WERI-Rb-1 (cell line): ENCODE measurements around the gene APC.

Experiments
- DNase-seq: peaks from one replicate; pipeline ENCODE4 v3.0.0-alpha.2; 2020
- H3K27ac ChIP-seq: fragments of 250-450 bp; sonication (Bioruptor Pico); 2 replicates; pipeline ENCODE4 v1.5.1; 2020; ENCODE audit warnings: mild to moderate bottlenecking, moderate library complexity
- H3K27me3 ChIP-seq: fragments of 250-450 bp; sonication (Bioruptor Pico); 2 replicates; pipeline ENCODE4 v1.5.1; 2021; ENCODE audit warnings: mild to moderate bottlenecking, low read depth, moderate library complexity; ENCODE audit not compliant: insufficient read depth, severe bottlenecking
- H3K36me3 ChIP-seq: fragments of 250-450 bp; sonication (Bioruptor Pico); 2 replicates; pipeline ENCODE4 v1.5.1; 2020; ENCODE audit warnings: mild to moderate bottlenecking, moderate library complexity
- H3K4me3 ChIP-seq: 2 replicates; pipeline ENCODE4 v1.5.1; 2011; ENCODE audit warnings: low read depth, mild to moderate bottlenecking, control low read depth, low read length
- H3K9me3 ChIP-seq: fragments of 250-450 bp; sonication (Bioruptor Pico); 2 replicates; pipeline ENCODE4 v1.5.1; 2021; ENCODE audit warnings: mild to moderate bottlenecking, moderate library complexity; ENCODE audit not compliant: severe bottlenecking
- CTCF ChIP-seq: IDR thresholded peaks from 2 replicates; pipeline ENCODE4 v1.5.1; 2011; ENCODE audit warnings: low read depth, mild to moderate bottlenecking, control low read depth, inconsistent platforms, low read length

APC gene

DNA sequence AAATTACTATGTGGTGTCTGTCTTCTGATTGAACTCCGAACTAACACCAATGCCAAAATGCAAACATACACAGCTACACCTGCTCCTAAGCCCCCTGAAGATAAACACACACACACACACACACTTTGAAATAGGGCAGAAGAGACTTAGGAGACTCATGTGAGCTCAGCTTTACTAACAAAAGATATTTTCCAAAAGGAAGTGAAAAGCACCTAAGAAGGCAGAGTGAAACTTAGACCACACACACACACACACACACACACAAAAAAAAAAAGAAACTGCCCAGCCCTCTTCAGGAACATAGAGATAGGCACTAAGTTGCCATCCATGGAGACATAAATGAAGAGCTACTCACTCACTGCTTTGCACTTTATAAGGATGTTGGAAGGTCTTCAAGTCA is 45.2 kb upstream of the APC start:
- H3K27ac ChIP-seq = no peak overlapping the region
- no peak for TF ChIP-seq CTCF
- no peak for DNase-seq

GRCh38 chr5:112693301-112693700 is 44.4 kb upstream of the APC start:
- no peak overlapping the region for H3K4me3 ChIP-seq
- DNase-seq = no peak
- H3K36me3 ChIP-seq = no peaks in the 10 kb centered on the region
- no peak for TF ChIP-seq CTCF
- no peaks in the 10 kb centered on the region for H3K27me3 ChIP-seq
- no peak overlapping the region for H3K27ac ChIP-seq
- no peaks in the 10 kb centered on the region for H3K9me3 ChIP-seq

More for the DNA sequence above, 45.2 kb upstream of the APC start:
- Histone ChIP-seq H3K27me3 (no peaks in the 10 kb centered on the region), H3K36me3 (no peaks in the 10 kb centered on the region), H3K9me3 (no peaks in the 10 kb centered on the region), H3K4me3 (no peak overlapping the region)

GRCh38 chr5:112694853-112695709 is 42.6 kb upstream of the APC start:
- no peak for DNase-seq
- no peaks in the 10 kb centered on the region for H3K27me3 ChIP-seq
- no peaks in the 10 kb centered on the region for H3K36me3 ChIP-seq
- H3K9me3 ChIP-seq = no peaks in the 10 kb centered on the region
- H3K27ac ChIP-seq = peak overlapping the region; percentile 23
- no peak overlapping the region for H3K4me3 ChIP-seq
- no peak for TF ChIP-seq CTCF

DNA sequence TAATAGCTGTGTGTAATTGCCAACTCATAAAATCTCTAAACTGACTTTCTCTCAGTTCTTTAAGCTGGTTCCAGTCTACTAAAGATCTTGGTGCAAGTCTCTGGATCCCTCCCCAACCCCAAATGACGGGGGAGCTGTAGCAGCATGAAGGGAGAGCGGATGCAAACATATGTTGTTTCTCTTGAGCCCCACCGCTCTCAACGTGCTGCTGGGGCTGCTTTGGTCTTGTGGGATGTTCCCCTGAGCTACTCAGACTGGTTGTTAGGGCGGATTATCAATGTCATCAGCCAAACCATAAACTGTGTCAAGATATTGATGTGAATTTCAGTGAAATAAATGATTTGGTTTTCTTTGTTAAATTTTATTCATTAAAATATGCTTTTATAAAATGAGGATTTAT is 40.9 kb upstream of the APC start:
- Histone ChIP-seq H3K27ac (no peak overlapping the region), H3K27me3 (no peaks in the 10 kb centered on the region), H3K9me3 (no peaks in the 10 kb centered on the region), H3K4me3 (no peak overlapping the region), H3K36me3 (no peaks in the 10 kb centered on the region)
- TF ChIP-seq CTCF = no peak
- DNase-seq = no peak

DNA sequence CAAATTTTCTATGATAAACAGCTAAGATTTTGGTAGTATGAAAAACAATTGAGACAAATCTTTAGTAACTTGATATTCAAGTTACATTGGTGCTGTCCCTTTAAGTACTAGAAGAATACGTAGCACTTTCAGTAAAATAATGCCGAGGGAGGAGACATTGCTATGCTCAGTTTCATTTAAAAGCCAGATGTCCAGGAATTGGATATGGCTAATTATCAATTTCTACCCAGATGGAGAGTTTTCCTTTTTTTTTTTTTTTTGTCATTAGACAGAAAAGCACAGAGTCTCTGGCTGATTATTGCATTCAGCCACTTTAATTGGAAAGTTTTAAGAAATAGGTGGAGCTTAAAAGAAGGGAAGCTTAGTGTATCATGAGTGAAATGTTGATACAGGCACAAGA is 40.4 kb upstream of the APC start:
- H3K9me3 ChIP-seq = no peaks in the 10 kb centered on the region
- H3K27me3 ChIP-seq = no peaks in the 10 kb centered on the region
- no peak for TF ChIP-seq CTCF
- no peak overlapping the region for H3K4me3 ChIP-seq
- H3K27ac ChIP-seq = no peak overlapping the region
- DNase-seq = no peak
- no peaks in the 10 kb centered on the region for H3K36me3 ChIP-seq

- Histone ChIP-seq H3K36me3 (no peaks in the 10 kb centered on the region), H3K4me3 (no peak overlapping the region), H3K27me3 (no peaks in the 10 kb centered on the region), H3K9me3 (no peaks in the 10 kb centered on the region), H3K27ac (no peak overlapping the region)
- DNase-seq = no peak
- TF ChIP-seq CTCF = no peak
Measured at GRCh38 chr5:112697833-112698232, 39.9 kb upstream of the APC start.
